GM13977 (cell line): ENCODE data around the gene HES6.
A peak's percentile ranks its signal among the peaks of the same experiment; 100 is the strongest.

Experiments used
- DNase-seq: peaks from one replicate; pipeline ENCODE4 v3.0.0; 2012; ENCODE audit warnings: low spot score
- CTCF ChIP-seq: IDR thresholded peaks from 2 replicates; pipeline ENCODE4 v1.5.1; 2012; ENCODE audit warnings: mild to moderate bottlenecking, control low read depth; ENCODE audit not compliant: insufficient read depth; ENCODE audit errors: extremely low read depth, missing control alignments
- in situ Hi-C: fragments of 300-500 bp; cut with MboI; formaldehyde crosslinking; loops from one replicate; pipeline ENCODE4 v1.12.0; 2022; ENCODE audit warnings: low sequenced_read_pairs, low pct_unique_long_range_greater_than_20kb, mixed read lengths, inconsistent platforms; ENCODE audit not compliant: unreplicated experiment

The HES6 gene

DNA sequence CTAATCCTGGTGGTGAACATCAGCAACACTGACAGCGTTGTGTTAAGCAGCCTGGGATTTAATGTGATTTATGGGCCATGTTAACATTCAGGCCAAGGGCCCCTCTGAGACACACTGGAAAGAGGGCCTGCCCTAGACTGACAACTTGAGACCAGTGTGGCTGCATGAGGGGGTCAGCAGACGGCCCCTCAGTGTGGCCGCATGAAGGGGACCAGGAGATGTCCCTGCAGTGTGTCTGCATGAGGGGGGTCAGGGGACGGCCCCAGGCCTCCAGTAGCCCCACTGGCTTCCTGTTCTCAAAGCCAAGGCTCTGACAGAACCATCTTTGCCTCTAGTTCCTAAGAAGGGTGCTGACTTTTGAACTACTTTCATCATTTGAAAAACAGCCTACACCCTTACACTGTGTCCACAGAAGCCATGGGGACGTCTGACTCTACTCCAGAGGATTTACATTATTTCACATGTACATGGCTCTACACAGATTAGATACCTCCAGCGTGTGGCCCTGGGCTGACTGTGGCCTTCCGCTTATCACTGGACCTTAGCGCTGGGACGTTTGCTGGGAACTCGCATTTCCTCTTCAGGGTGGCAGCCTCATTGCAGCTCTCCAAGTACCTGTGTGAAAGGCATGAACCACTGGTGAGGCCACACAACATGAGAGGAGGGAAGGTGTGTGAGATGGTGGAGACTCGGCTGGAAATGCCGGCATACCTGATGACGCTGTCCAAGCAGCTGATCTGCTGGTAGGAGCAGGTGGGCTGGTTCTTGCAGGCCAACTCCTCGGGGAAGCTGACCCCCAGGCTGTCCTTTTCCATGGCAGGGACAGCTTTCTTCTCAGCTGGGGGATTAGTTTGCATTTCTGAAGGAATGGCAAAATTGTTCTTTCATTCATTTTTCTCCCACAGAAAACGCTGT is 18.2 kb upstream of the HES6 start:
- TF ChIP-seq CTCF, result no peak
- no peak for DNase-seq
- in situ Hi-C loops, result no loop called here

DNA sequence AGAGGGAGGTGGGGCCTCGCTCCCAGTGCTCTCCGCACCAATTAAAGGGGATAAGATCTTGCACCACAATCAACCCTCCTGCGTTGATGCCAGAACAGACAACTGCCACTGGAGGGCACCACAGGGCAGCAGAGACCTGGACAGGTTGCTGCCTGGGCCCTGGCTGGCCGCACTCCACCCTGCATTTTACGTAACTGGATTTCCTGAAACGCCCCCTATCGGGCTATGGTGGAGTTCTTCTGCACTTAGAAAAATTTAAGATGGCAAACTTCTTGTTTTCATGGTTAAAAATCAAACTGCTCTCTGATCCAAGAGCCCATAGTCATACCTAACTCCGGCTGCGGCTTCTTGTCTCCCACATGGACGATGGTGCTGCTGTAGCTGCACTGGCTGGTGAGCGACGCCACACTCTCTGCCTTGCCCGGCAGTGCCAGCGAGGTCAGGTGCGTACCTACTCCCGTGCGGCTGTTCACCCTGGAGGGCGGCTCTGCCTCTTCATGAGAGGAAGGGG is 16.8 kb upstream of the HES6 start:
- in situ Hi-C loops, result no loop called here
- DNase-seq, result peak; percentile 78
- TF ChIP-seq CTCF, result peak; percentile 47

GRCh38 chr2:238256111-238256510 is 16.3 kb upstream of the HES6 start:
- DNase-seq, result no peak
- in situ Hi-C loops, result no loop called here
- TF ChIP-seq CTCF, result no peak

DNA sequence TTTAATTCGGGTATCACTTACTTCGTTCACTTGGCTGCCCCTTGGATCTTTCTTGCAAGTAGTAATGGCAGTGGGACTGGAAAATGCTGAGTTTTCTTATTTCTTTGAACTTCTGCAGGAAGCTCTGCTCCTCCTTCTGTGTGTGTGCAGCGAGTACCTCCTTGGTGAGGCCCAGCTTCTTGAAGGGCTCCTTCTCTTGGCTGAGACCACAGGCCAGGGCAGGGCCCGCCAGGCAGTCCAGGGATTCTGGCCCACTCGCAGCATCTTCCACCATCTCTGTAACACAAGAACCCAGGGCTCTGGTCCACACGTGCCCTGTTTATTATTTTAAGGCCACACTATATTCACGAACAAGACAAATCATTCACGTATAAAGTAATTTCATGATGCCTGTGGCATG is 15.8 kb upstream of the HES6 start:
- DNase-seq, result no peak
- in situ Hi-C loops, result no loop called here
- no peak for TF ChIP-seq CTCF

DNA sequence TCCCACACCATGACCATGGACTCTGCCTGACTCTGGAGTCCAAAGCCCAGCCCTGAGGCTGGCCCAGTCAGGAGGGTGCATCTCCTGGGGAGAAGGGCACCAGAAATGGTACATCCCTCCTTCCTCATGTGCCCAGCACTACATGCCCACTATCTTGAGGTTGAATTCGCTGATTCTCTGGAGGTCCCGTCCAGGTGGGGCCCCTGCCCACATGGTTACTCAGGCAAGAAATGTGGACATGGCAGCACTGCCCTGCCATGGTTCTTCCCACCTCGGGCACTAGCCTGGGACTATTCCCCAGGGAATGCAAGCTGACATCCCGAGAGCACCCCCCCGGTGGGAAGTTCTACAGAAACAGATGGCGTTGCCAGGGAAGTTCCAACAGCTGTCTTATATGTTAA is 15.3 kb upstream of the HES6 start:
- DNase-seq, result no peak
- TF ChIP-seq CTCF, result no peak
- in situ Hi-C loops, result no loop called here

DNA sequence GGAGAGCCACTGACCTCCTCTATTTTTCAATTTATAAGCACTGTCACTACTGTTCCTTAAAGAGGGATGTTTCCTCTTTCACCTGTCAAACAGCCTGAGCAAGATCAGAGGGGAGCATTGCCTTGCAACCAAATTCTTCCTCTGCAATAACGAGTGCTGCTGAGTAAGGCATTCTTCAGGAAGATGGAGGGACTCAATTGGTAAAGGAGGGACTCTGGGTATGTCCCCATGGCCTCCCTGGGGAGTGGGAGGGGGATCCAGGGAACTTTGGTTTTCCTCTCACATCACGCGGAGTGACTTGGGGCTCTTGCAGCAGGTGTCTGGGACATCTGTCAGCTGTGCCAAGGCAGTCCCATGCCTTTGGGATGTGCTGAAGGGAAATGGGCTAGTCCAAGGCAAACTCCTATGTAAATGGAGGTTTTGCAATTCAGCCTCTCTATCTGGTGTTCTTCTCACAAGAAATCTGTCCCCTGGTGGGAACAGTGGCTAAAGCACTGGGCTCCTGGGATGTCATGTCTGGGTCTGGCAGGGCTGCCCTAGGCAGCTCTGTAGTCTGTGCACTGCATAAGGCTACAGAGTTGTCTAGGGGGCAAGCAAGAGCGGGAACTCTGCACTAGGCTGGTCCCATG is 14.4 kb upstream of the HES6 start:
- DNase-seq, result no peak
- no peak for TF ChIP-seq CTCF
- in situ Hi-C loops, result no loop called here
